ENCODE measurements around the gene GRM4. TPM values are rescaled to one million over a fixed set of nuclear protein-coding genes. Genes with fewer than 3 reads are reported as not detected.

The GRM4 gene
- polyA plus RNA-seq, 1 of the 3 experiments (the other 2 are of a cell fraction) = not detected

- H3K9me3 ChIP-seq = no peaks in the 10 kb centered on the region
- no peak overlapping the region for H3K4me2 ChIP-seq
- CTCF ChIA-PET = interaction anchor here (3.8 kb wide), 1 partner anchor 30 kb away, joined by 17 read pairs; the partner anchor contains the start of gene GRM4
- H3K4me1 ChIP-seq (ENCODE audit: control insufficient read depth in 1 of 2, insufficient read depth in 2 of 2, low read depth in 1 of 2, low read length in 1 of 2) = peaks cover 0 to 4% of the 10 kb centered on the region in 2 experiments; a peak in 1 of 4 replicates
- H3K9ac ChIP-seq = no peak overlapping the region
- no peaks in the 10 kb centered on the region for H3K36me3 ChIP-seq (replicated peaks in 1 of 2; ENCODE audit: control insufficient read depth in 1 of 2, insufficient read depth in 2 of 2, low read length in 1 of 2)
- no peak overlapping the region for H2AFZ ChIP-seq (ENCODE audit: low read depth)
- no peaks in the 10 kb centered on the region for H4K20me1 ChIP-seq (ENCODE audit: insufficient read depth)
- H3K27ac ChIP-seq (ENCODE audit: low read depth in 2 of 2, low read length in 1 of 2) = no peak overlapping the region
- WGBS (ENCODE audit: low lambda C conversion rate) = 65% methylated on average over 8 of the region's 10 CpGs
- peak; percentile 96 for TF ChIP-seq REST (IDR thresholded peaks at IDR 0.05; ENCODE audit: low read depth, low read length)
- TF ChIP-seq SMC3 (IDR thresholded peaks at IDR 0.05; ENCODE audit: low read depth, low read length) = no peak
- no peaks in the 10 kb centered on the region for H3K9me2 ChIP-seq
- no peaks in the 10 kb centered on the region; the same call in 1 of the 2 replicates for H3K27me3 ChIP-seq (ENCODE audit: insufficient read depth)
- H3F3A ChIP-seq (replicated peaks; ENCODE audit: insufficient read depth) = no peaks in the 10 kb centered on the region
- POLR2A ChIA-PET = no interaction called here
- no peak for DNase-seq
- no peaks in the 10 kb centered on the region for H3K79me2 ChIP-seq (ENCODE audit: insufficient read depth)
- no peak overlapping the region for H3K4me3 ChIP-seq (ENCODE audit: low read depth in 2 of 2, low read length in 1 of 2)
Observed at GRCh38 chr6:34115403-34115795, 30.5 kb downstream of the GRM4 start.

- TF ChIP-seq JUND (IDR thresholded peaks at IDR 0.05) (no peak), RAD21 (IDR thresholded peaks at IDR 0.05; ENCODE audit: low read length) (no peak), FOXJ3 (CRISPR knock-in tag; IDR thresholded peaks at IDR 0.05) (no peak), USF1 (IDR thresholded peaks at IDR 0.05; ENCODE audit: borderline replicate concordance, low read depth) (no peak), SMC3 (IDR thresholded peaks at IDR 0.05; ENCODE audit: low read depth, low read length) (no peak), MXI1 (IDR thresholded peaks at IDR 0.05; ENCODE audit: low read depth, low read length) (no peak), TAF1 (IDR thresholded peaks at IDR 0.05; ENCODE audit: borderline replicate concordance, low read depth, low read length) (no peak), PBX3 (IDR thresholded peaks at IDR 0.05) (no peak), POLR2AphosphoS5 (IDR thresholded peaks at IDR 0.05; ENCODE audit: low read depth, low read length) (no peak), SIN3A (IDR thresholded peaks at IDR 0.05; ENCODE audit: borderline replicate concordance, low read depth, low read length) (no peak), USF2 (IDR thresholded peaks at IDR 0.05; ENCODE audit: borderline replicate concordance, low read depth, low read length) (no peak), RCOR1 (IDR thresholded peaks at IDR 0.05; ENCODE audit: low read length) (no peak)
- H3K4me1 ChIP-seq (ENCODE audit: control insufficient read depth in 1 of 2, insufficient read depth in 2 of 2, low read depth in 1 of 2, low read length in 1 of 2) = peaks cover 0 to 4% of the 10 kb centered on the region in 2 experiments; a peak in 1 of 4 replicates
- CTCF ChIA-PET = interaction anchor here (0.7 to 3.8 kb wide), 4 partner anchors 30 to 356 kb away, joined by 3 to 17 read pairs (median 3); partner anchors contain the start of gene GRM4
- H3K4me2 ChIP-seq = no peak overlapping the region
- H3K27me3 ChIP-seq (ENCODE audit: insufficient read depth) = peaks cover 1% of the 10 kb centered on the region; the same call in 1 of the 2 replicates
- H3K9me3 ChIP-seq = no peaks in the 10 kb centered on the region
- no peak overlapping the region for H3K27ac ChIP-seq (ENCODE audit: low read depth in 2 of 2, low read length in 1 of 2)
- no peak for DNase-seq
- POLR2A ChIA-PET = no interaction called here
- no peaks in the 10 kb centered on the region for H3K9me2 ChIP-seq
- no peak overlapping the region for H3K9ac ChIP-seq
- H3K36me3 ChIP-seq (replicated peaks in 1 of 2; ENCODE audit: control insufficient read depth in 1 of 2, insufficient read depth in 2 of 2, low read length in 1 of 2) = no peaks in the 10 kb centered on the region
- H3F3A ChIP-seq (replicated peaks; ENCODE audit: insufficient read depth) = no peaks in the 10 kb centered on the region
- no peak overlapping the region for H3K4me3 ChIP-seq (ENCODE audit: low read depth in 2 of 2, low read length in 1 of 2)
- no peak overlapping the region for H2AFZ ChIP-seq (ENCODE audit: low read depth)
- WGBS (ENCODE audit: low lambda C conversion rate) = 35% methylated on average over 15 of the region's 16 CpGs
- H4K20me1 ChIP-seq (ENCODE audit: insufficient read depth) = no peaks in the 10 kb centered on the region
- H3K79me2 ChIP-seq (ENCODE audit: insufficient read depth) = no peaks in the 10 kb centered on the region
Observed at GRCh38 chr6:34114695-34115402, 31.0 kb downstream of the GRM4 start.

Measured in SK-N-SH (cell line).